GM19035 (cell line): ENCODE data around the gene EPHA2.

ENCODE experiments used
- ATAC-seq: cut with Tn5 transposase; IDR thresholded peaks from one replicate; pipeline ENCODE4 v1.9.1; 2021; ENCODE audit not compliant: unreplicated experiment

EPHA2 gene

DNA sequence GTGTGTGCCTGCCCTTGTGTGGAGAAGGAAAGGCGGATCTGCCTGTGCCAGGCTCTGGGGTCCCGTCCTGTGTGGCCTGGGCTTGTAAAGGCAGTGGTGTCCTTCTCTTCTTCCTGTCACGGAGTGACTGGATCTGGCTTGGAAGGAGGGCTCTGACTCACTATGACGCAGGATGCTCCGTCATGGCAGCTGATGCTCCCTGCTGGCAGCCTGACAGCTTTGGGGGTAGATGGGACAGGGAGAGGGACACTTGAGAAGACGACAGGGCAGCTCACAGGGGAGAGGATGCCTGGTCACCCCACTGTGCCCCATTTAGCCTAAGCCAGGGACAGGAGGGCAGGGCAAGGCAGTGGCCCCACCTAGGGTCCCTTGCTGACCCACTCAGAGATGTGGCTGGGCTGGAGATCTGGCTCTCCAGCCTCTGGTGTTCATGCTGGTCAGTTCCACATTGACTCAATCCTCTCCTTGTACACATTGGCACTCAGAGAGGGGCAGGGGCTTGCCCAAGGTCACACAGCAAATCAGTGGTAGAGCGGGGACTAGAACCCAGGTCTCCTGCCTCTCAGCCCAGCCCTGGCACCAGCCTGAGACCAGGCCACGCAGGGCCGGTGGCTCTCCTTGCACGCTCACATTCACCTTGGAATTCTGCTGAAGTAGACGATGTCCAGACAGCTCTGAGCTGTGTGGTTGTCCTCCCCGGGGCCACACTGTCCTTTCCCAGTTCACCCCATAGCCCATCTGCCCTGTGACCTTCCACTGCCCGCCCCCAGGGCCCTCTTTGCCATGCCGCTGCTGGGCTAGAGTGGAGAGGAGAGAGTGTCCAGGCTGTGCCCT lies 79.6 kb downstream of the EPHA2 start:
- ATAC-seq, result no peak

DNA sequence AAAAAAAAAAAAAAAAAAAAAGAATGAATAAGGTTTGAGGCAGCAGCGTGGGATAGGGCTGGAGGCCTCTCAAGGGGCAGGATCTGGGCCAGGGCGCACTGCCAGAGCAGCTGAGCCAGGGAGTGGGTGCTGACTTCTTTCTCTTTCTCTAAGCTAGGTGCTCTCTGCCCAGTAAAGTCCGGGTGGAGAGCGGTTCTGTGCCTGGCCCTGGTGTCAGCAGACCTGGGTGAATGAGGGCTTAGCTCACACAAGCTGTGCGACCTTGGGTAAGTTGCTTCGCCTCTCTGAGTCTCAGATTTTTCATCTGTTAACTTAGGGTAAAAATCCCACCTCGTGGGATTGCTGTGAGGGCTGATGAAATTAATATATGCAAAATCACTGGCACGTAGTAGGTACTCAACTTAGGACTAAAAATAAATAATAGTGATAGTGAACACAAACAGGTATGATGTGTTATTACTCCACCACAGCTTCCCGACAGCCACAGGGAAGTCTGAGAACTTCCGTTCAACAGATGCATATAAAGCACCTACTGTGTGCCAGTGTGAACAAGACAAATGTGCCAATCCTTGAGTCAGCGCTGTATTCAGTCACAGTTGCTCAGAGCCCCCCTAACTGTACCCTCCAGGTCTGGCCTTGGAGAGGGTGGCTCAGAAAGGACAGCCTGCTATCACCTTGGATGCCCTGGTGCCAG lies 80.4 kb downstream of the EPHA2 start:
- no peak for ATAC-seq
